OCI-LY1 (cell line): Measurements from ENCODE around the gene CBX4.

ENCODE experiments used
- H2AFZ ChIP-seq: fragments of 200-600 bp; sonication (generic), shearing (Covaris generic); 2 replicates; pipeline ENCODE4 v1.6.0; 2014; ENCODE audit warnings: antibody characterized with exemption, mild to moderate bottlenecking, low read length
- H3F3A ChIP-seq: fragments of 200-600 bp; sonication (generic), shearing (Covaris generic); 2 replicates; pipeline ENCODE4 v1.6.0; 2014; ENCODE audit warnings: mild to moderate bottlenecking, antibody characterized with exemption, low read length, moderate library complexity; ENCODE audit not compliant: insufficient read depth
- H3K27ac ChIP-seq: fragments of 200-600 bp; sonication (generic); 2 replicates; pipeline ENCODE4 v1.5.1; 2014; ENCODE audit warnings: low read length, mixed run types, mild to moderate bottlenecking, low read depth; ENCODE audit not compliant: poor library complexity, severe bottlenecking
- H3K27me3 ChIP-seq: fragments of 200-600 bp; sonication (generic); 2 replicates; pipeline ENCODE4 v1.6.0; 2014; ENCODE audit warnings: antibody characterized with exemption, mild to moderate bottlenecking, low read length, moderate library complexity; ENCODE audit not compliant: insufficient read depth
- H3K36me3 ChIP-seq: fragments of 200-600 bp; sonication (generic); 2 replicates; pipeline ENCODE4 v1.6.1; 2014; ENCODE audit warnings: mild to moderate bottlenecking, antibody characterized with exemption, low read length, moderate library complexity, mixed read lengths; ENCODE audit not compliant: insufficient read depth
- H3K4me1 ChIP-seq: fragments of 200-600 bp; sonication (generic); 2 replicates; pipeline ENCODE4 v1.5.1; 2014; ENCODE audit warnings: mild to moderate bottlenecking, low read length, moderate library complexity; ENCODE audit not compliant: insufficient read depth, severe bottlenecking
- H3K4me2 ChIP-seq: fragments of 200-600 bp; sonication (generic), shearing (Covaris generic); 2 replicates; pipeline ENCODE4 v1.6.1; 2014; ENCODE audit warnings: low read length
- H3K4me3 ChIP-seq: fragments of 200-600 bp; sonication (generic); 2 replicates; pipeline ENCODE4 v1.5.1; 2014; ENCODE audit warnings: low read length, low read depth, mild to moderate bottlenecking, mixed read lengths; ENCODE audit not compliant: poor library complexity, severe bottlenecking
- H3K79me2 ChIP-seq: fragments of 200-600 bp; shearing (Covaris generic); 2 replicates; pipeline ENCODE4 v1.6.1; 2016; ENCODE audit warnings: mixed run types, low read length, mixed read lengths; ENCODE audit not compliant: insufficient read depth
- H3K9ac ChIP-seq: fragments of 200-600 bp; sonication (generic), shearing (Covaris generic); 2 replicates; pipeline ENCODE4 v1.6.1; 2014; ENCODE audit warnings: mild to moderate bottlenecking, low read length, mixed read lengths
- H3K9me2 ChIP-seq: fragments of 200-600 bp; sonication (generic), shearing (Covaris generic); 2 replicates; pipeline ENCODE4 v1.6.1; 2014; ENCODE audit warnings: low read depth, mild to moderate bottlenecking, low read length, mixed read lengths
- H3K9me3 ChIP-seq: fragments of 200-600 bp; shearing (Covaris generic); 2 replicates; pipeline ENCODE4 v1.6.1; 2014; ENCODE audit warnings: low read length, mixed read lengths
- H4K20me1 ChIP-seq: fragments of 200-600 bp; sonication (generic), shearing (Covaris generic); 2 replicates; pipeline ENCODE4 v1.6.0; 2016; ENCODE audit warnings: mild to moderate bottlenecking, low read length; ENCODE audit not compliant: insufficient read depth
- EZH2 ChIP-seq: fragments of 200-600 bp; sonication (generic), shearing (Covaris generic); IDR thresholded peaks from 2 replicates; pipeline ENCODE4 v1.8.0; 2017; ENCODE audit warnings: borderline replicate concordance, mixed run types, mild to moderate bottlenecking, antibody characterized with exemption, low read length, moderate library complexity, mixed read lengths
- TF ChIP-seq, protein P1 (sequence below): fragments of 200-600 bp; sonication (generic), shearing (Covaris generic); IDR thresholded peaks from 2 replicates; pipeline ENCODE4 v1.5.1; 2017; ENCODE audit warnings: mild to moderate bottlenecking, antibody characterized with exemption, low read length, moderate library complexity, mixed read lengths

Gene CBX4

DNA sequence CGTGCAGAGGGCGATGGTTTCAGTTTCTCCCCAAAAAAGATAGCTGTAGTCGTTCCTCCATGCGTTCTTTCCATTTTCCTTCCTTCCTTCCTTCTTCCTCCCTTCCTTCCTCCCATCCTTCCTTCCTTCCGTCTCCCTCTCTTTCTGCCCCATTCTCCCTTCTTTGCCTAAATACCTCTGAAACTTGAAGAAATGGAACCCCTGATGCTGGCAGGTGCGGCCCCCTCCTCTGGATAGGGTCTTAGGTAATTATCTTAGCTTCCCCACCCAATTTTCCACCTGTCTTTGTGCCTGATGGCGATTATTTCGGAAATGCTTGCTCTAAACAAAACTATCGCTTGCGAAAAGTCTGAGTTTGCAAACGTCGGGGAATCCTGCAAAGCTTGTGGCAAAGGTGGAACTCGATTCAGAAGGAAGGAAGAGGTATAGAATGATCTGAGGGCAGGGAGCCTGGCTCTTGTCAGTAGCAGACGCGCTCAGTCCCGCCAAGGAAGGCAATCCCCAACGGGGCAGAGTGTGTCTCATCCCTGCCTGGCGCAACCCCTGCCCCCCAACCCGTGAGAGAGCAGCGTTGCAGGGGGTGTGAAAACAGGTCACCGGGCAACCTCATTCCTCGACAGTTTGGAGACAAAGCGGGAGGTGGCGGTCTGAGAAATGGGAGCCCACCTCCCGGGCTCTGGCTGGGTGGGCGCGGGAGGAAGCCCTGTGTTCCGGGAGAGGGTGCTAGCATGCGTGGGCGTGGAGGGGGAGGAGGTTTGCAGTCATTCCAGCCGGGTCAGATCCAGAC is 39.5 kb downstream of the CBX4 start:
- Histone ChIP-seq H3K4me3 (peak overlapping the region; percentile 47), H3K27ac (no peak overlapping the region), H3K79me2 (no peaks in the 10 kb centered on the region), H3K4me2 (peak overlapping the region; percentile 52), H2AFZ (no peak overlapping the region), H3F3A (no peaks in the 10 kb centered on the region), H3K27me3 (peaks cover 6% of the 10 kb centered on the region), H3K9ac (peak overlapping the region; percentile 47; the same call in 1 of the 2 replicates), H3K9me2 (no peaks in the 10 kb centered on the region), H3K36me3 (peaks cover 11% of the 10 kb centered on the region), H3K9me3 (no peaks in the 10 kb centered on the region), H4K20me1 (no peaks in the 10 kb centered on the region), H3K4me1 (peaks cover 53% of the 10 kb centered on the region)
- no peak for TF ChIP-seq EZH2
- TF ChIP-seq, protein P1, sequence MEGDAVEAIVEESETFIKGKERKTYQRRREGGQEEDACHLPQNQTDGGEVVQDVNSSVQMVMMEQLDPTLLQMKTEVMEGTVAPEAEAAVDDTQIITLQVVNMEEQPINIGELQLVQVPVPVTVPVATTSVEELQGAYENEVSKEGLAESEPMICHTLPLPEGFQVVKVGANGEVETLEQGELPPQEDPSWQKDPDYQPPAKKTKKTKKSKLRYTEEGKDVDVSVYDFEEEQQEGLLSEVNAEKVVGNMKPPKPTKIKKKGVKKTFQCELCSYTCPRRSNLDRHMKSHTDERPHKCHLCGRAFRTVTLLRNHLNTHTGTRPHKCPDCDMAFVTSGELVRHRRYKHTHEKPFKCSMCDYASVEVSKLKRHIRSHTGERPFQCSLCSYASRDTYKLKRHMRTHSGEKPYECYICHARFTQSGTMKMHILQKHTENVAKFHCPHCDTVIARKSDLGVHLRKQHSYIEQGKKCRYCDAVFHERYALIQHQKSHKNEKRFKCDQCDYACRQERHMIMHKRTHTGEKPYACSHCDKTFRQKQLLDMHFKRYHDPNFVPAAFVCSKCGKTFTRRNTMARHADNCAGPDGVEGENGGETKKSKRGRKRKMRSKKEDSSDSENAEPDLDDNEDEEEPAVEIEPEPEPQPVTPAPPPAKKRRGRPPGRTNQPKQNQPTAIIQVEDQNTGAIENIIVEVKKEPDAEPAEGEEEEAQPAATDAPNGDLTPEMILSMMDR, result no peak

DNA sequence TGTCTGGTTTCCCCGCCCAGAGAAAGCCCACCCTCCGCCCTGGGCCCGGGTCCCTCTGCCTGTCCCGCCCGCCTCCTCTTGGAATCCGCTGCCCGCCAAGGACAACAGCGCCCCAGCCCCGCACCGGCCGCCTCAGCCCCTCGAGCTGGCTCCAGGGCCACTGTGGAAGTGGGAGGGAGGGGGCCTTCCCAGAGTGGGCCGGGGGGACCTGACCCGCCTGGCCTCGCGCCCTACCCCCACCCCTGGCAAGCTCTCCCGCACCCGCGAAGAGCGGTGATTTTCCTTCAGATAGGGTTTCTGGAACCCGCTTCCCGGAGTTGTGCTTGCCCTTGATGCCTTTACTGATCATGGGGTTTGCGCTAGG is 40.1 kb downstream of the CBX4 start:
- Histone ChIP-seq H3K9me3 (no peaks in the 10 kb centered on the region), H4K20me1 (no peaks in the 10 kb centered on the region), H3K27me3 (peaks cover 6% of the 10 kb centered on the region), H3K9ac (no peak overlapping the region), H3K4me2 (no peak overlapping the region), H3F3A (no peaks in the 10 kb centered on the region), H3K36me3 (peaks cover 16% of the 10 kb centered on the region), H3K4me3 (no peak overlapping the region), H3K4me1 (peaks cover 51% of the 10 kb centered on the region), H2AFZ (no peak overlapping the region), H3K79me2 (no peaks in the 10 kb centered on the region), H3K9me2 (no peaks in the 10 kb centered on the region), H3K27ac (no peak overlapping the region)
- no peak for TF ChIP-seq EZH2
- TF ChIP-seq, protein P1, result no peak

DNA sequence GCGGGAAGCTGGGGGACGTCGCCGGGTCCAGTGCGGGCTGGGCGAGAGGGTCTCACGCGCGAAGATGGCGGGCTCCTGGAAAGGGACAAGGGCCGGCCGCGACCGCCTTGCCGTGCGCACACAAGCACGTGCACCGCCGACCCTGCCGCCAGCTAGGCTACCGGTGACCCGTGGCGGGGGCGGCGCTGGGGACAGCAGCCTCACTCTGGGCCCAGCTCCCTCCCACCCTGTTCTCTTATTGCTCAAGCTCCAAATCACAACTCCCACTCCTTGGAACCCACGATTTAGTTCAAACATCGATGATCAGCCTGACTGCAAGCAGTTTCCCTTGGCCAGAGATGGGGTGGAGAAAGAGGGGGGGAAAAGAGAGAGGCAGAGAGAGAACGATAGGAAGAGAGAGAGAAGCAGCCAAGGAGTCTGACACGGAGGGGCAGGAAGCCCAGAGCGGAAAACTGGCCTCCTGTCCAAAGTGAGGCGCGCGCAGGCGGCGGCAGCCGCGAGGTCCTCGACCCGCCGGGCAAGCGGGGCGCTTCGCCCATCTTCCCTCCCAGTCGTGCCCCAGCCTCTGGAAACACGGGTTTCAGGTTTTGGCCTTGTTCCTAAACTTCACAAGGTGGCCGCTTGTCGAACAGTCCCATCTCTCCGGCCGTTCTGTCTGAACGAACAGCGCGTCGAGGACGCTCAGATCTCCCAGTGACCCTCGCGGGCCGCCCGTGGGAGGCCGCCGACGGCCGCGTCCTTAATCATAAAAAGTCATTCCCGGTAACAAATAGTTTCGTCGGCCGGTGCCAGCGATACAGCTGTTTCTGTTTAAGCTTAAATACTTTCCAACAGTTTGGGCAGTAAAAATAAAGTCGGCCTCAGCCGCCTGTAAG is 40.7 kb downstream of the CBX4 start:
- no peak for TF ChIP-seq EZH2
- TF ChIP-seq, protein P1, result no peak
- H3K79me2 ChIP-seq, result no peaks in the 10 kb centered on the region
- peaks cover 6% of the 10 kb centered on the region for H3K27me3 ChIP-seq
- H3K9ac ChIP-seq, result peak overlapping the region; percentile 56; the same call in 1 of the 2 replicates
- H4K20me1 ChIP-seq, result no peaks in the 10 kb centered on the region
- peak overlapping the region; percentile 71 for H3K4me2 ChIP-seq
- H3F3A ChIP-seq, result no peaks in the 10 kb centered on the region
- no peak overlapping the region for H3K27ac ChIP-seq
- peaks cover 18% of the 10 kb centered on the region for H3K36me3 ChIP-seq
- no peaks in the 10 kb centered on the region for H3K9me3 ChIP-seq
- H3K4me3 ChIP-seq, result peak overlapping the region; percentile 59
- no peak overlapping the region for H2AFZ ChIP-seq
- no peaks in the 10 kb centered on the region for H3K9me2 ChIP-seq
- H3K4me1 ChIP-seq, result peaks cover 45% of the 10 kb centered on the region
